ENCODE data around the gene MGAT5.

DNA sequence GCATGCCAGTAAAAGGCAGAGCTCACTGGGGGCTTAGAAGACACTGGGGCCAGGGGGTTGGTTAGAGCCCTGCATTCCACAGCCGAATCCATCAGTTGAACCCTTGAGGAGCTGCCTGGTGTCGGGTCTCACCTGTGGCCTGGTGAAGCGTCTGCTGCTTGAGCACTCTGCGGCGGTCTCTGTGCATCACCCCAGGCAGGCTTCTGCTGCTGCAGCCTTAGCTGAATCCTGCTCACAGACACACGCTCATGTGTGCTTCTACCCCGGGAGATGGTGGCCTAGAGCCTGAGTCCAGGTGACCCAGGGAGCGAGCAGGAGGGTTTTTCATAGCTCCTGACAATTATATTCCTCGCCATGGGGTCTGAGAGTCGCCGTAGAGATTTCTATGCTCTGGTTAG lies 192.1 kb downstream of the MGAT5 start:
- TF ChIP-seq EZH2phosphoT487 (IDR thresholded peaks at IDR 0.05; ENCODE audit: borderline replicate concordance) (no peak), POLR2A (IDR thresholded peaks at IDR 0.05; ENCODE audit: borderline replicate concordance, extremely low read depth, insufficient read depth, insufficient read length) (no peak), POLR2AphosphoS5 (IDR thresholded peaks at IDR 0.05; ENCODE audit: low read depth, low read length) (no peak)
- TF ChIP-seq, protein P1, sequence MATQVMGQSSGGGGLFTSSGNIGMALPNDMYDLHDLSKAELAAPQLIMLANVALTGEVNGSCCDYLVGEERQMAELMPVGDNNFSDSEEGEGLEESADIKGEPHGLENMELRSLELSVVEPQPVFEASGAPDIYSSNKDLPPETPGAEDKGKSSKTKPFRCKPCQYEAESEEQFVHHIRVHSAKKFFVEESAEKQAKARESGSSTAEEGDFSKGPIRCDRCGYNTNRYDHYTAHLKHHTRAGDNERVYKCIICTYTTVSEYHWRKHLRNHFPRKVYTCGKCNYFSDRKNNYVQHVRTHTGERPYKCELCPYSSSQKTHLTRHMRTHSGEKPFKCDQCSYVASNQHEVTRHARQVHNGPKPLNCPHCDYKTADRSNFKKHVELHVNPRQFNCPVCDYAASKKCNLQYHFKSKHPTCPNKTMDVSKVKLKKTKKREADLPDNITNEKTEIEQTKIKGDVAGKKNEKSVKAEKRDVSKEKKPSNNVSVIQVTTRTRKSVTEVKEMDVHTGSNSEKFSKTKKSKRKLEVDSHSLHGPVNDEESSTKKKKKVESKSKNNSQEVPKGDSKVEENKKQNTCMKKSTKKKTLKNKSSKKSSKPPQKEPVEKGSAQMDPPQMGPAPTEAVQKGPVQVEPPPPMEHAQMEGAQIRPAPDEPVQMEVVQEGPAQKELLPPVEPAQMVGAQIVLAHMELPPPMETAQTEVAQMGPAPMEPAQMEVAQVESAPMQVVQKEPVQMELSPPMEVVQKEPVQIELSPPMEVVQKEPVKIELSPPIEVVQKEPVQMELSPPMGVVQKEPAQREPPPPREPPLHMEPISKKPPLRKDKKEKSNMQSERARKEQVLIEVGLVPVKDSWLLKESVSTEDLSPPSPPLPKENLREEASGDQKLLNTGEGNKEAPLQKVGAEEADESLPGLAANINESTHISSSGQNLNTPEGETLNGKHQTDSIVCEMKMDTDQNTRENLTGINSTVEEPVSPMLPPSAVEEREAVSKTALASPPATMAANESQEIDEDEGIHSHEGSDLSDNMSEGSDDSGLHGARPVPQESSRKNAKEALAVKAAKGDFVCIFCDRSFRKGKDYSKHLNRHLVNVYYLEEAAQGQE (IDR thresholded peaks at IDR 0.05; ENCODE audit: low read depth): no peak
- TF ChIP-seq, protein P2, sequence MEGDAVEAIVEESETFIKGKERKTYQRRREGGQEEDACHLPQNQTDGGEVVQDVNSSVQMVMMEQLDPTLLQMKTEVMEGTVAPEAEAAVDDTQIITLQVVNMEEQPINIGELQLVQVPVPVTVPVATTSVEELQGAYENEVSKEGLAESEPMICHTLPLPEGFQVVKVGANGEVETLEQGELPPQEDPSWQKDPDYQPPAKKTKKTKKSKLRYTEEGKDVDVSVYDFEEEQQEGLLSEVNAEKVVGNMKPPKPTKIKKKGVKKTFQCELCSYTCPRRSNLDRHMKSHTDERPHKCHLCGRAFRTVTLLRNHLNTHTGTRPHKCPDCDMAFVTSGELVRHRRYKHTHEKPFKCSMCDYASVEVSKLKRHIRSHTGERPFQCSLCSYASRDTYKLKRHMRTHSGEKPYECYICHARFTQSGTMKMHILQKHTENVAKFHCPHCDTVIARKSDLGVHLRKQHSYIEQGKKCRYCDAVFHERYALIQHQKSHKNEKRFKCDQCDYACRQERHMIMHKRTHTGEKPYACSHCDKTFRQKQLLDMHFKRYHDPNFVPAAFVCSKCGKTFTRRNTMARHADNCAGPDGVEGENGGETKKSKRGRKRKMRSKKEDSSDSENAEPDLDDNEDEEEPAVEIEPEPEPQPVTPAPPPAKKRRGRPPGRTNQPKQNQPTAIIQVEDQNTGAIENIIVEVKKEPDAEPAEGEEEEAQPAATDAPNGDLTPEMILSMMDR (IDR thresholded peaks at IDR 0.05 in 2 of 3, conservative IDR thresholded peaks at IDR 0.05 in 1 of 3; ENCODE audit: borderline replicate concordance in 1 of 3, insufficient read depth in 1 of 3, low read depth in 2 of 3, low read length in 2 of 3): no peak

Measured in HCT116 (cell line).